HepG2 (cell line): Measurements from ENCODE around the gene ATXN7L3. TPM values are rescaled to one million over a fixed set of nuclear protein-coding genes. Genes with fewer than 3 reads are reported as not detected.
A peak's percentile ranks its signal among the peaks of the same experiment; 100 is the strongest.

ENCODE experiments used
- CBX2 ChIP-seq, 2 experiments: fragments of 200-600 bp in 1 of 2; sonication (generic); formaldehyde crosslinking in 1 of 2; IDR thresholded peaks; 2 replicates each; pipeline versions ENCODE4 v1.7.0 to v1.8.1; 2018 to 2022; ENCODE audit warnings: low read depth in 2 of 2, low read length in 1 of 2, mild to moderate bottlenecking in 1 of 2, missing genetic modification reagents in 1 of 2
- CC2D1A ChIP-seq: sonication (generic); formaldehyde crosslinking; IDR thresholded peaks from 2 replicates; pipeline ENCODE4 v1.8.1; 2023; ENCODE audit warnings: mild to moderate bottlenecking, missing genetic modification reagents
- CCAR2 ChIP-seq: fragments of 200-400 bp; formaldehyde crosslinking; optimal IDR thresholded peaks from 2 replicates; pipeline ENCODE3; 2018; ENCODE audit warnings: low read depth, mild to moderate bottlenecking, low read length, moderate library complexity
- CREBL2 ChIP-seq: sonication (generic); formaldehyde crosslinking; IDR thresholded peaks from 2 replicates; pipeline ENCODE4 v1.8.1; 2023; ENCODE audit warnings: missing genetic modification reagents, mild to moderate bottlenecking, borderline replicate concordance
- GABPA ChIP-seq, 2 experiments: IDR thresholded peaks; 2 replicates each; pipeline ENCODE4 v1.6.1; 2011 to 2016; ENCODE audit warnings: low read depth in 2 of 2, low read length in 1 of 2, missing biosample characterization in 1 of 2, missing genetic modification characterization in 1 of 2
- GATAD1 ChIP-seq: IDR thresholded peaks from 2 replicates; pipeline ENCODE4 v1.6.1; 2016; ENCODE audit warnings: missing genetic modification reagents, missing compliant biosample characterization
- KLF12 ChIP-seq: sonication (generic); formaldehyde crosslinking; IDR thresholded peaks from 2 replicates; pipeline ENCODE4 v1.4.0; 2020; ENCODE audit warnings: missing genetic modification reagents, borderline replicate concordance
- NCOA5 ChIP-seq: sonication (generic); formaldehyde crosslinking; IDR thresholded peaks from 2 replicates; pipeline ENCODE4 v1.4.0; 2020; ENCODE audit warnings: missing genetic modification reagents
- NR3C1 ChIP-seq: sonication (generic); formaldehyde crosslinking; IDR thresholded peaks from 2 replicates; pipeline ENCODE4 v1.4.0; 2020; ENCODE audit warnings: missing genetic modification reagents
- PITX1 ChIP-seq: sonication (generic); formaldehyde crosslinking; IDR thresholded peaks from 2 replicates; pipeline ENCODE4 v1.5.1; 2020; ENCODE audit warnings: mild to moderate bottlenecking, missing genetic modification reagents
- RAD51 ChIP-seq: fragments of 450-650 bp; IDR thresholded peaks from 2 replicates; pipeline ENCODE4 v1.6.1; 2016; ENCODE audit warnings: borderline replicate concordance
- RELA ChIP-seq: sonication (generic); formaldehyde crosslinking; IDR thresholded peaks from 2 replicates; pipeline ENCODE4 v1.4.0; 2020; ENCODE audit warnings: missing genetic modification reagents
- SIN3B ChIP-seq: fragments of 150-350 bp; IDR thresholded peaks from 2 replicates; pipeline ENCODE4 v1.6.1; 2014; ENCODE audit warnings: low read length
- TGIF2 ChIP-seq: IDR thresholded peaks from 2 replicates; pipeline ENCODE4 v1.6.1; 2016; ENCODE audit warnings: control low read depth, missing compliant biosample characterization
- XRCC5 ChIP-seq: fragments of 200-400 bp; formaldehyde crosslinking; optimal IDR thresholded peaks from 2 replicates; pipeline ENCODE3; 2017; ENCODE audit warnings: mild to moderate bottlenecking, low read length
- ZNF33B ChIP-seq: sonication (generic); formaldehyde crosslinking; IDR thresholded peaks from 2 replicates; pipeline ENCODE4 v1.5.1; 2020; ENCODE audit warnings: mild to moderate bottlenecking, missing genetic modification reagents
- ZNF572 ChIP-seq: sonication (generic); formaldehyde crosslinking; IDR thresholded peaks from 2 replicates; pipeline ENCODE4 v1.5.1; 2020; ENCODE audit warnings: mild to moderate bottlenecking, missing genetic modification reagents
- ZNF629 ChIP-seq: sonication (generic); formaldehyde crosslinking; conservative IDR thresholded peaks from 2 replicates; pipeline ENCODE4 v1.5.0; 2020; ENCODE audit warnings: missing genetic modification reagents
- ZNF713 ChIP-seq: sonication (generic); formaldehyde crosslinking; IDR thresholded peaks from 2 replicates; pipeline ENCODE4 v1.4.0; 2020; ENCODE audit warnings: mild to moderate bottlenecking, missing genetic modification reagents
- ZNF770 ChIP-seq: sonication (generic); formaldehyde crosslinking; IDR thresholded peaks from 2 replicates; pipeline ENCODE4 v1.5.0; 2020; ENCODE audit warnings: mild to moderate bottlenecking, missing genetic modification reagents
- ZSCAN25 ChIP-seq: sonication (generic); formaldehyde crosslinking; IDR thresholded peaks from 2 replicates; pipeline ENCODE4 v1.8.0; 2022; ENCODE audit warnings: mild to moderate bottlenecking, missing genetic modification reagents
- polyA plus RNA-seq, 8 experiments: library from polyadenylated mRNA; depleted of rRNA in 3 of 8; stranded (reverse) in 7 of 8; unstranded in 1 of 8; fragments of >200 nt; fragmentation: Illumina TruSeq in 4 of 8; extraction: Trizol in 4 of 8; gene quantifications; 2 replicates each; pipeline versions ENCODE4 v1.2.1 to v1.2.3, GENCODE V29; 2011 to 2016; ENCODE audit warnings: low read depth in 4 of 8, missing spikeins in 1 of 8, mixed read lengths in 1 of 8; ENCODE audit not compliant: insufficient read depth in 1 of 8
- total RNA-seq, 5 experiments: library from RNA; depleted of rRNA; stranded (reverse); fragments of >200 nt; fragmentation: Illumina TruSeq; extraction: Trizol; gene quantifications; 2 replicates each; pipeline ENCODE4 v1.2.3, GENCODE V29; 2016; ENCODE audit warnings: low read depth in 1 of 5
- TF ChIP-seq, protein P1 (sequence below): sonication (generic); formaldehyde crosslinking; IDR thresholded peaks from 2 replicates; pipeline ENCODE4 v1.5.0; 2020; ENCODE audit warnings: missing genetic modification reagents
- TF ChIP-seq, protein P2 (sequence below): sonication (generic); formaldehyde crosslinking; IDR thresholded peaks from 2 replicates; pipeline ENCODE4 v1.4.0; 2020; ENCODE audit warnings: missing genetic modification reagents
- TF ChIP-seq, protein P3 (sequence below): sonication (generic); formaldehyde crosslinking; IDR thresholded peaks from 2 replicates; pipeline ENCODE4 v1.4.0; 2020; ENCODE audit warnings: mild to moderate bottlenecking, low read depth, missing genetic modification reagents

ATXN7L3 gene
- total and polyA plus RNA-seq, 2 of the 13 experiments (the other 11 are each of a cell fraction or from before 2014, with no cell fraction given) = 44.5 to 59.1 TPM

DNA sequence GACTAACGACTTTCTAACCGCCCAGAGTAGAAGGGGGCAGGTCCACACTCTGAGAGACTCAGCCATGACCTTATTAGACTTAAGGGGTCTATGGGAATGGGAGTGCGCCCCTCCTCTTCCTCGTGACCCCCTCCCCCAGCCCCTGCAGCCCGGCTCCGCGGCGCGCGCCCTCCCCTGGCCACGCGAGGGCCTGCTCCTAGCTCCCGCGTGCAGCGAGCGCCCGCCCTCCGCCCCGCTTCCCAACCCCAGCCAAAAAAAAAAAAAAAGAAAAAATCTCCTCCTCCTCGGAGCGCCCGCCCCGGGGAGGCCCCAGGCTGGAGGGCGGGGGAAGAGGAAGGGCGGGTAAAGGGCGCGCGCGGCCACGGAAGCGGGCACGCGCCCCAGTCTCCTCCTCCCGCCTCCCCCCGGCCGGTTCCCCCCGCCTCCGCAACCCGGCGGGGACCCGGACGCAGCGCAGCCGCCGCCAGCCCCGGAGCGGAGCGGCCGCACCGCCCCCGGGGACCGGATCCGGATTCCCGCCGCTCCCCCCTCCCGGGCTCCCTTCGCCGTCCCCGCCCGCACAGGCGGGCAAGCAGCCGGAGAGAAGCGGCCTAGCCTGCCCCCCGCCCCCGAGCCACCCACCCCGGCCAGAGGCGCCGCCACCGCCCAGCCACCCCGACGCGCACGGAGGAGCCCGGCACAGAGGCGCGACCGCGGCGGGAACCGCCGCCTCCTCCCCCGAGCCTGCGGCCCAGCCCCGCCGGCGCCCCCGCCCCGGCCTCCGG lies 18.8 kb upstream of the ATXN7L3 start (continued):
- TF ChIP-seq ZNF770 (CRISPR knock-in tag) (no peak), KLF12 (no peak), RELA (no peak), CBX2 (IDR thresholded peaks at IDR 0.05; ENCODE audit: low read depth, low read length) (no peak), CBX2 (CRISPR knock-in tag; IDR thresholded peaks at IDR 0.05; ENCODE audit: low read depth) (no peak), ZNF33B (CRISPR knock-in tag) (no peak; the same call in 1 of the 2 replicates), RAD51 (no peak), CCAR2 (no peak), ZNF629 (CRISPR knock-in tag) (no peak), PITX1 (CRISPR knock-in tag) (no peak), ZNF713 (no peak), GATAD1 (CRISPR knock-in tag) (no peak), TGIF2 (CRISPR knock-in tag) (no peak), CC2D1A (CRISPR knock-in tag) (0 out of 2 replicates have a peak, but pooled peaks have one; percentile 58), NCOA5 (no peak), SIN3B (no peak), XRCC5 (peak; percentile 59), CREBL2 (CRISPR knock-in tag) (no peak), ZNF572 (CRISPR knock-in tag) (no peak; the same call in 1 of the 2 replicates), GABPA (IDR thresholded peaks at IDR 0.05; ENCODE audit: low read depth, low read length) (peak; percentile 30; the same call in 1 of the 2 replicates), GABPA (CRISPR knock-in tag; IDR thresholded peaks at IDR 0.05; ENCODE audit: low read depth) (peak; percentile 39; the same call in 1 of the 2 replicates), NR3C1 (no peak), ZSCAN25 (CRISPR knock-in tag) (peak; percentile 90)
- TF ChIP-seq, protein P1, sequence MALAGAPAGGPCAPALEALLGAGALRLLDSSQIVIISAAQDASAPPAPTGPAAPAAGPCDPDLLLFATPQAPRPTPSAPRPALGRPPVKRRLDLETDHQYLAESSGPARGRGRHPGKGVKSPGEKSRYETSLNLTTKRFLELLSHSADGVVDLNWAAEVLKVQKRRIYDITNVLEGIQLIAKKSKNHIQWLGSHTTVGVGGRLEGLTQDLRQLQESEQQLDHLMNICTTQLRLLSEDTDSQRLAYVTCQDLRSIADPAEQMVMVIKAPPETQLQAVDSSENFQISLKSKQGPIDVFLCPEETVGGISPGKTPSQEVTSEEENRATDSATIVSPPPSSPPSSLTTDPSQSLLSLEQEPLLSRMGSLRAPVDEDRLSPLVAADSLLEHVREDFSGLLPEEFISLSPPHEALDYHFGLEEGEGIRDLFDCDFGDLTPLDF (CRISPR knock-in tag) = no peak
- TF ChIP-seq, protein P2, sequence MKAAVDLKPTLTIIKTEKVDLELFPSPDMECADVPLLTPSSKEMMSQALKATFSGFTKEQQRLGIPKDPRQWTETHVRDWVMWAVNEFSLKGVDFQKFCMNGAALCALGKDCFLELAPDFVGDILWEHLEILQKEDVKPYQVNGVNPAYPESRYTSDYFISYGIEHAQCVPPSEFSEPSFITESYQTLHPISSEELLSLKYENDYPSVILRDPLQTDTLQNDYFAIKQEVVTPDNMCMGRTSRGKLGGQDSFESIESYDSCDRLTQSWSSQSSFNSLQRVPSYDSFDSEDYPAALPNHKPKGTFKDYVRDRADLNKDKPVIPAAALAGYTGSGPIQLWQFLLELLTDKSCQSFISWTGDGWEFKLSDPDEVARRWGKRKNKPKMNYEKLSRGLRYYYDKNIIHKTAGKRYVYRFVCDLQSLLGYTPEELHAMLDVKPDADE (CRISPR knock-in tag) = no peak
- TF ChIP-seq, protein P3, sequence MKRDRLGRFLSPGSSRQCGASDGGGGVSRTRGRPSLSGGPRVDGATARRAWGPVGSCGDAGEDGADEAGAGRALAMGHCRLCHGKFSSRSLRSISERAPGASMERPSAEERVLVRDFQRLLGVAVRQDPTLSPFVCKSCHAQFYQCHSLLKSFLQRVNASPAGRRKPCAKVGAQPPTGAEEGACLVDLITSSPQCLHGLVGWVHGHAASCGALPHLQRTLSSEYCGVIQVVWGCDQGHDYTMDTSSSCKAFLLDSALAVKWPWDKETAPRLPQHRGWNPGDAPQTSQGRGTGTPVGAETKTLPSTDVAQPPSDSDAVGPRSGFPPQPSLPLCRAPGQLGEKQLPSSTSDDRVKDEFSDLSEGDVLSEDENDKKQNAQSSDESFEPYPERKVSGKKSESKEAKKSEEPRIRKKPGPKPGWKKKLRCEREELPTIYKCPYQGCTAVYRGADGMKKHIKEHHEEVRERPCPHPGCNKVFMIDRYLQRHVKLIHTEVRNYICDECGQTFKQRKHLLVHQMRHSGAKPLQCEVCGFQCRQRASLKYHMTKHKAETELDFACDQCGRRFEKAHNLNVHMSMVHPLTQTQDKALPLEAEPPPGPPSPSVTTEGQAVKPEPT (CRISPR knock-in tag) = no peak
